K562 (cell line): ENCODE measurements around the gene CBFA2T2. TPM values are rescaled to one million over a fixed set of nuclear protein-coding genes. Genes with fewer than 3 reads are reported as not detected.

Source experiments
- ATAC-seq: fragments of 200-7000 bp; cut with Tn5 transposase; 3 replicates; pipeline ENCODE4 v1.9.1; 2020; ENCODE audit warnings: moderate library complexity
- BruUV-seq: library from RNA; stranded (reverse); fragments of 400-500 nt; replicated peaks from 2 replicates; lab custom pipeline; 2021; lab: Mats Ljungman, UMichigan
- CTCF ChIA-PET: fragments of 300-600 bp; formaldehyde crosslinking; extraction: SDS; loops from one replicate; lab custom pipeline; 2021; ENCODE audit warnings: low intra/inter-chr PET ratio; lab: Yijun Ruan, JAX
- POLR2A ChIA-PET: fragments of 300-600, 350-650 bp; sonication (Branson Sonifier 250); formaldehyde crosslinking; extraction: SDS; loops from one replicate; lab custom pipeline; 2021; ENCODE audit warnings: antibody characterized with exemption, inconsistent platforms; lab: Yijun Ruan, JAX
- DNase-seq, 4 experiments: peaks; one replicate each; pipeline versions ENCODE4 v3.0.0 to v3.0.0-alpha.2; 2011 to 2018; ENCODE audit warnings: low spot score in 3 of 4, mixed read lengths in 3 of 4; ENCODE audit errors: extremely low read depth in 1 of 4
- FAIRE-seq: peaks from 2 replicates; lab custom pipeline; 2011; peaks lifted over from hg19 to GRCh38; lab: Jason Lieb, UNC
- H2AFZ ChIP-seq: 2 replicates; pipeline ENCODE4 v1.6.0; 2011; ENCODE audit warnings: low read depth, low read length, control low read depth, inconsistent platforms
- H3K27ac ChIP-seq: fragments of 200-600 bp; 3 replicates; pipeline ENCODE4 v1.8.0; 2011; ENCODE audit warnings: low read depth, mild to moderate bottlenecking, control low read depth, inconsistent platforms, low read length, moderate library complexity, mixed read lengths; ENCODE audit errors: extremely low read depth
- H3K27me3 ChIP-seq, 2 experiments: fragments of 300-600 bp in 1 of 2; 2 replicates in 1 of 2; 3 replicates in 1 of 2; pipeline versions ENCODE4 v1.6.0 to v1.8.0; 2011; ENCODE audit warnings: inconsistent platforms in 2 of 2, low read length in 2 of 2, mild to moderate bottlenecking in 1 of 2, mixed read lengths in 1 of 2, moderate library complexity in 1 of 2; ENCODE audit not compliant: control insufficient read depth in 2 of 2, insufficient read depth in 2 of 2
- H3K36me3 ChIP-seq: fragments of 300-600 bp; 3 replicates; pipeline ENCODE4 v1.8.0; 2011; ENCODE audit warnings: mild to moderate bottlenecking, low read length, inconsistent platforms; ENCODE audit not compliant: control insufficient read depth, insufficient read depth
- H3K4me1 ChIP-seq, 2 experiments: fragments of 200-600 bp in 1 of 2; replicated peaks in 1 of 2; 2 replicates in 1 of 2; 3 replicates in 1 of 2; pipeline versions ENCODE4 v1.5.1 to v1.8.0; 2011; ENCODE audit warnings: inconsistent platforms in 2 of 2, low read length in 2 of 2, mild to moderate bottlenecking in 1 of 2, mixed read lengths in 1 of 2, moderate library complexity in 1 of 2; ENCODE audit not compliant: control insufficient read depth in 2 of 2, insufficient read depth in 2 of 2
- H3K4me2 ChIP-seq: 2 replicates; pipeline ENCODE4 v1.6.1; 2011; ENCODE audit warnings: low read length, control low read depth, inconsistent platforms, mixed read lengths; ENCODE audit not compliant: insufficient read depth
- H3K4me3 ChIP-seq: fragments of 200-600 bp; sonication (generic), shearing (Covaris generic); 2 replicates; pipeline ENCODE4 v1.5.1; 2016; ENCODE audit warnings: control low read depth, inconsistent platforms
- H3K79me2 ChIP-seq: fragments of 200-600 bp; 3 replicates; pipeline ENCODE4 v1.8.0; 2011; ENCODE audit warnings: low read length, inconsistent platforms; ENCODE audit not compliant: control insufficient read depth, insufficient read depth
- H3K9ac ChIP-seq, 2 experiments: 2 replicates each; pipeline versions ENCODE4 v1.6.0 to v1.6.1; 2011; ENCODE audit warnings: low read depth in 2 of 2, low read length in 2 of 2, control low read depth in 1 of 2, inconsistent platforms in 1 of 2, mild to moderate bottlenecking in 1 of 2, mixed read lengths in 1 of 2; ENCODE audit not compliant: insufficient read depth in 1 of 2
- H3K9me1 ChIP-seq: one replicate; pipeline ENCODE4 v1.6.0; 2011; ENCODE audit warnings: inconsistent platforms, mild to moderate bottlenecking, low read length, moderate library complexity; ENCODE audit not compliant: control insufficient read depth, insufficient read depth
- H3K9me3 ChIP-seq: replicated peaks from 2 replicates; pipeline ENCODE4 v1.5.1; 2011; ENCODE audit warnings: low read depth, low read length, inconsistent platforms; ENCODE audit not compliant: control insufficient read depth, insufficient read depth
- H4K20me1 ChIP-seq: replicated peaks from 2 replicates; pipeline ENCODE4 v1.6.1; 2011; ENCODE audit warnings: low read length, inconsistent platforms, mixed read lengths; ENCODE audit not compliant: control insufficient read depth, insufficient read depth
- JUNB ChIP-seq: fragments of 450-650 bp; formaldehyde crosslinking; conservative IDR thresholded peaks from 2 replicates; pipeline ENCODE4 v1.4.0; 2020; ENCODE audit warnings: mild to moderate bottlenecking
- KDM5B ChIP-seq: fragments of 200-600 bp; sonication (generic); IDR thresholded peaks from 2 replicates; pipeline ENCODE4 v1.6.1; 2012; ENCODE audit warnings: low read depth, mild to moderate bottlenecking, moderate library complexity, low read length, control low read depth, inconsistent platforms; ENCODE audit not compliant: insufficient replicate concordance
- LCOR ChIP-seq: sonication (generic); formaldehyde crosslinking; IDR thresholded peaks from 2 replicates; pipeline ENCODE4 v1.8.0; 2022; ENCODE audit warnings: mild to moderate bottlenecking, missing genetic modification reagents
- MAZ ChIP-seq, 2 experiments: fragments of 450-650 bp in 1 of 2; sonication (generic) in 1 of 2; formaldehyde crosslinking; IDR thresholded peaks in 1 of 2; conservative IDR thresholded peaks in 1 of 2; 2 replicates each; pipeline versions ENCODE4 v1.4.0 to v1.5.0; 2020; ENCODE audit warnings: mild to moderate bottlenecking in 1 of 2, missing genetic modification reagents in 1 of 2
- PHF21A ChIP-seq: fragments of 450-650 bp; IDR thresholded peaks from 2 replicates; pipeline ENCODE4 v1.6.1; 2017; ENCODE audit warnings: low read depth, borderline replicate concordance
- RFX7 ChIP-seq: fragments of 250-450 bp; sonication (Bioruptor Pico); IDR thresholded peaks from 2 replicates; pipeline ENCODE4 v1.5.1; 2021; ENCODE audit warnings: mild to moderate bottlenecking
- SETDB1 ChIP-seq: IDR thresholded peaks from one replicate; pipeline ENCODE4 v1.6.1; 2012; ENCODE audit warnings: low read length, control low read depth, inconsistent platforms
- SMARCB1 ChIP-seq: IDR thresholded peaks from 2 replicates; pipeline ENCODE4 v1.6.1; 2011; ENCODE audit warnings: improper control_type of control experiment, low read depth; ENCODE audit not compliant: insufficient read length
- SRF ChIP-seq, 2 experiments: fragments of 250-450, 450-650 bp in 1 of 2; sonication (Bioruptor Pico) in 1 of 2; sonication (generic) in 1 of 2; formaldehyde crosslinking; IDR thresholded peaks; 2 replicates each; pipeline versions ENCODE4 v1.5.0 to v1.5.1; 2020 to 2022; ENCODE audit warnings: mild to moderate bottlenecking in 1 of 2, missing genetic modification reagents in 1 of 2
- U2AF1 ChIP-seq: fragments of 200-400 bp; formaldehyde crosslinking; optimal IDR thresholded peaks from 2 replicates; pipeline ENCODE3; 2017; ENCODE audit warnings: mild to moderate bottlenecking, low read depth, low read length, moderate library complexity
- ZFP36 ChIP-seq: fragments of 150-350 bp; IDR thresholded peaks from 2 replicates; pipeline ENCODE4 v1.6.1; 2018; ENCODE audit warnings: low read length, low read depth; ENCODE audit not compliant: partially characterized antibody
- ZFX ChIP-seq: sonication (generic); formaldehyde crosslinking; IDR thresholded peaks from 2 replicates; pipeline ENCODE4 v1.8.0; 2022; ENCODE audit warnings: mild to moderate bottlenecking, missing genetic modification reagents, moderate library complexity
- ZNF174 ChIP-seq: fragments of 250-450 bp; sonication (Bioruptor Pico); IDR thresholded peaks from 2 replicates; pipeline ENCODE4 v1.4.0; 2020; ENCODE audit warnings: mild to moderate bottlenecking
- ZNF431 ChIP-seq: sonication (generic); formaldehyde crosslinking; IDR thresholded peaks from 2 replicates; pipeline ENCODE4 v1.8.0; 2022; ENCODE audit warnings: mild to moderate bottlenecking, missing genetic modification reagents
- WGBS: fragments of 100-300 bp; shearing (Covaris generic); methylation state at CpG from one replicate; pipeline ENCODE4 v1.1.6; 2016; ENCODE audit warnings: low coverage, mixed read lengths; ENCODE audit not compliant: insufficient coverage; ENCODE audit errors: missing lambda C conversion rate; 5-methylcytosine and 5-hydroxymethylcytosine counted together
- in situ Hi-C: fragments of 300-500 bp; cut with MboI; formaldehyde crosslinking; loops from 4 replicates; pipeline ENCODE4 v1.15.0; 2018; ENCODE audit warnings: inconsistent platforms, mixed read lengths
- intact Hi-C: fragments of 100-400 bp; cut with micrococcal nuclease; formaldehyde crosslinking; loops from 2 replicates; pipeline ENCODE4 v1.14.2; 2022
- polyA plus RNA-seq, 8 experiments: library from polyadenylated mRNA; depleted of rRNA in 4 of 8; stranded (reverse) in 5 of 8; unstranded in 3 of 8; fragments of >200 nt; fragmentation: Nextera tagmentation in 2 of 8; fragmentation: Illumina TruSeq in 1 of 8; extraction: Ambion mirVana in 2 of 8; extraction: Trizol in 1 of 8; gene quantifications; 2 replicates each; pipeline versions ENCODE4 v1.2.1 to v1.2.3, GENCODE V29; 2011 to 2014; ENCODE audit warnings: inconsistent platforms in 1 of 8, missing spikeins in 1 of 8
- total RNA-seq, 7 experiments: library from RNA; depleted of rRNA in 6 of 7; stranded (reverse); fragments of >200 nt in 6 of 7; fragmentation: Illumina TruSeq in 2 of 7; extraction: Trizol in 2 of 7; gene quantifications; 2 replicates each; pipeline versions ENCODE4 v1.2.1 to v1.2.3, GENCODE V29; 2011 to 2021; ENCODE audit warnings: low replicate concordance in 1 of 7

The CBFA2T2 gene
- total and polyA plus RNA-seq, 9 of the 15 experiments (the other 6 are each of a cell fraction or from before 2014, with no cell fraction given): 0.27 to 9.6 (median 5.8) TPM

GRCh38 chr20:33600414-33600813 is 110.5 kb downstream of the CBFA2T2 start:
- H2AFZ ChIP-seq: no peak overlapping the region
- H3K4me2 ChIP-seq: no peak overlapping the region
- no peaks in the 10 kb centered on the region for H3K27me3 ChIP-seq
- peaks cover 0 to 5% of the 10 kb centered on the region in 2 experiments; a peak in 2 of 5 replicates for H3K4me1 ChIP-seq
- TF ChIP-seq PHF21A: no peak
- no peak for TF ChIP-seq ZNF431 (CRISPR knock-in tag)
- no peak for TF ChIP-seq JUNB
- no peak for TF ChIP-seq ZNF174 (CRISPR knock-in tag)
- TF ChIP-seq SRF (CRISPR knock-in tag; IDR thresholded peaks at IDR 0.05): no peak
- TF ChIP-seq KDM5B: no peak
- TF ChIP-seq ZFX (CRISPR knock-in tag): no peak
- no peak for TF ChIP-seq SMARCB1
- no peak for TF ChIP-seq U2AF1
- no peak for TF ChIP-seq ZFP36
- no peak for TF ChIP-seq SETDB1
- TF ChIP-seq MAZ (CRISPR knock-in tag; conservative IDR thresholded peaks at IDR 0.05 in 1 of 2, IDR thresholded peaks at IDR 0.05 in 1 of 2): no peak
- TF ChIP-seq LCOR (CRISPR knock-in tag): no peak
- TF ChIP-seq RFX7 (CRISPR knock-in tag): no peak
- no peaks in the 10 kb centered on the region for H3K36me3 ChIP-seq
- ChIA-PET CTCF (no interaction called here), POLR2A (no interaction called here)
- intact Hi-C loops (no loop called here), in situ Hi-C loops (no loop called here)
- BruUV-seq: no TSS peak
- no peak overlapping the region for H3K27ac ChIP-seq
- H3K9me3 ChIP-seq: no peaks in the 10 kb centered on the region
- DNase-seq (no peak), ATAC-seq (no peak), FAIRE-seq (no peak)
- H3K4me3 ChIP-seq: no peak overlapping the region
- WGBS: 60% methylated on average over 4 of the region's 4 CpGs
- H4K20me1 ChIP-seq: no peaks in the 10 kb centered on the region
- H3K9ac ChIP-seq: no peak overlapping the region
- H3K79me2 ChIP-seq: 0 out of 3 replicates have a peak, but pooled peaks cover 2% of the 10 kb centered on the region
- no peaks in the 10 kb centered on the region for H3K9me1 ChIP-seq
